ENCODE measurements around the gene AKAIN1. TPM values are rescaled to one million over a fixed set of nuclear protein-coding genes. Genes with fewer than 3 reads are reported as not detected.

AKAIN1 gene
- total and polyA plus RNA-seq, 2 of the 4 experiments (the other 2 are of a cell fraction): not detected

DNA sequence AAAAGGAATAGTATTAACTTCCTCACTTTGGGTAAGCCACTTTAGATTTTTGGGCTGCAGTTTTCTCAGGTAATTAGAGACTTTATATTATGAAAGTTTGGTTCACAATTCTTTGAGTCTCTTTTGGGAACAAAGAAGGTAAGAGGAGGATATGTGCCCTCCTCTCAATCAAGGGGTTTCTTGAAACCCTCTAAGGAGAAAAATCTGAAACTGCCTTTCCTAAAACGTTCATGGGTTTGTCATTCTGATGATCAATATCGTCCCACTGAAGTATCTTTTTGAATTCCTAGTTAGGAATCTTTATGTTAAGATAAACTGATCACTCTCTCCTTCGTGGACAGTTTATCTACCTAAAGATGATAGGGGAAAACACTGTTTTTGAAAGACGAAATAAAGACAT, 42.4 kb upstream of the AKAIN1 start:
- ChIA-PET CTCF (interaction anchor here (0.6 kb wide), 1 partner anchor 703 kb away, joined by 3 read pairs; no protein-coding TSS in a partner anchor), POLR2A (ENCODE audit: unreplicated experiment) (no interaction called here)
- H4K20me1 ChIP-seq (ENCODE audit: insufficient read depth, low read length): no peaks in the 10 kb centered on the region
- H3K9me3 ChIP-seq (ENCODE audit: control insufficient read depth, insufficient read depth, low read length): no peaks in the 10 kb centered on the region
- peak overlapping the region; percentile 96 for H3K4me2 ChIP-seq (ENCODE audit: low read depth, low read length)
- no peak overlapping the region for H4K8ac ChIP-seq (ENCODE audit: low read depth in 2 of 2, low read length in 2 of 2)
- H3K14ac ChIP-seq (replicated peaks; ENCODE audit: low read depth, low read length): no peak overlapping the region
- H3K27me3 ChIP-seq (ENCODE audit: control insufficient read depth, insufficient read depth, low read length): no peaks in the 10 kb centered on the region
- no peak overlapping the region for H4K91ac ChIP-seq (ENCODE audit: insufficient read depth, low read depth, low read length)
- DNase-seq (no peak), ATAC-seq (ENCODE audit: low read depth) (no peak)
- H2BK5ac ChIP-seq (ENCODE audit: low read depth, low read length, poor library complexity, severe bottlenecking): no peak overlapping the region
- WGBS, 2 experiments (ENCODE audit: extremely low coverage in 2 of 2, insufficient read length in 1 of 2): no CpG with 5 or more reads among the region's 4 CpGs
- no peak overlapping the region for H3K56ac ChIP-seq (ENCODE audit: extremely low read depth, insufficient read depth, low read length)
- H3K9me1 ChIP-seq (ENCODE audit: insufficient read depth, low read length): 0 out of 2 replicates have a peak, but pooled peaks cover 3% of the 10 kb centered on the region
- no peak overlapping the region for H2AK9ac ChIP-seq (replicated peaks; ENCODE audit: low read depth, low read length, poor library complexity)
- dilution Hi-C loops (cut with HindIII; ENCODE audit: low sequenced_read_pairs, unreplicated experiment): no loop called here
- no TSS peak for BruUV-seq (replicated peaks)
- no peak overlapping the region for H2BK120ac ChIP-seq (ENCODE audit: low read depth, low read length)
- H3K4me3 ChIP-seq (ENCODE audit: insufficient read depth, low read depth, low read length): no peak overlapping the region
- H2BK15ac ChIP-seq (ENCODE audit: low read depth, low read length): no peak overlapping the region
- no peak overlapping the region for H3K4ac ChIP-seq (ENCODE audit: low read depth, low read length)
- H3K79me1 ChIP-seq (ENCODE audit: low read depth in 1 of 2, low read length in 2 of 2): peaks cover 10 to 21% of the 10 kb centered on the region in 2 experiments; a peak in 3 of 4 replicates
- in situ Hi-C loops (cut with MboI; ENCODE audit: low sequenced_read_pairs): loop anchor here (5.0 kb wide), 1 partner anchor 53 kb away; no protein-coding TSS in a partner anchor
- H3K4me1 ChIP-seq (ENCODE audit: control insufficient read depth, insufficient read depth, low read length): no peaks in the 10 kb centered on the region
- H3K9ac ChIP-seq (ENCODE audit: low read depth, low read length): no peak overlapping the region; the same call in 1 of the 2 replicates
- intact Hi-C loops (cut with micrococcal nuclease): loop anchor here (5.0 kb wide), 1 partner anchor 388 kb away; no protein-coding TSS in a partner anchor
- H3K23ac ChIP-seq (ENCODE audit: low read depth, low read length): no peak overlapping the region
- TF ChIP-seq, protein P1, sequence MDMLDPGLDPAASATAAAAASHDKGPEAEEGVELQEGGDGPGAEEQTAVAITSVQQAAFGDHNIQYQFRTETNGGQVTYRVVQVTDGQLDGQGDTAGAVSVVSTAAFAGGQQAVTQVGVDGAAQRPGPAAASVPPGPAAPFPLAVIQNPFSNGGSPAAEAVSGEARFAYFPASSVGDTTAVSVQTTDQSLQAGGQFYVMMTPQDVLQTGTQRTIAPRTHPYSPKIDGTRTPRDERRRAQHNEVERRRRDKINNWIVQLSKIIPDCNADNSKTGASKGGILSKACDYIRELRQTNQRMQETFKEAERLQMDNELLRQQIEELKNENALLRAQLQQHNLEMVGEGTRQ (IDR thresholded peaks at IDR 0.05; ENCODE audit: low read depth, low read length): no peak
- TF ChIP-seq RFX5 (IDR thresholded peaks at IDR 0.05; ENCODE audit: low read depth, low read length) (no peak), MAZ (IDR thresholded peaks at IDR 0.05; ENCODE audit: borderline replicate concordance, low read depth, low read length) (no peak), POLR2A (IDR thresholded peaks at IDR 0.05; ENCODE audit: low read depth, low read length) (no peak), MXI1 (IDR thresholded peaks at IDR 0.05; ENCODE audit: borderline replicate concordance, low read depth, low read length) (no peak), RCOR1 (IDR thresholded peaks at IDR 0.05; ENCODE audit: insufficient replicate concordance, low read length) (no peak), RAD21 (IDR thresholded peaks at IDR 0.05; ENCODE audit: low read length) (no peak), CHD1 (IDR thresholded peaks at IDR 0.05; ENCODE audit: low read depth, low read length) (no peak), MAFK (IDR thresholded peaks at IDR 0.05; ENCODE audit: low read depth, low read length) (no peak)
- TF ChIP-seq, protein P2, sequence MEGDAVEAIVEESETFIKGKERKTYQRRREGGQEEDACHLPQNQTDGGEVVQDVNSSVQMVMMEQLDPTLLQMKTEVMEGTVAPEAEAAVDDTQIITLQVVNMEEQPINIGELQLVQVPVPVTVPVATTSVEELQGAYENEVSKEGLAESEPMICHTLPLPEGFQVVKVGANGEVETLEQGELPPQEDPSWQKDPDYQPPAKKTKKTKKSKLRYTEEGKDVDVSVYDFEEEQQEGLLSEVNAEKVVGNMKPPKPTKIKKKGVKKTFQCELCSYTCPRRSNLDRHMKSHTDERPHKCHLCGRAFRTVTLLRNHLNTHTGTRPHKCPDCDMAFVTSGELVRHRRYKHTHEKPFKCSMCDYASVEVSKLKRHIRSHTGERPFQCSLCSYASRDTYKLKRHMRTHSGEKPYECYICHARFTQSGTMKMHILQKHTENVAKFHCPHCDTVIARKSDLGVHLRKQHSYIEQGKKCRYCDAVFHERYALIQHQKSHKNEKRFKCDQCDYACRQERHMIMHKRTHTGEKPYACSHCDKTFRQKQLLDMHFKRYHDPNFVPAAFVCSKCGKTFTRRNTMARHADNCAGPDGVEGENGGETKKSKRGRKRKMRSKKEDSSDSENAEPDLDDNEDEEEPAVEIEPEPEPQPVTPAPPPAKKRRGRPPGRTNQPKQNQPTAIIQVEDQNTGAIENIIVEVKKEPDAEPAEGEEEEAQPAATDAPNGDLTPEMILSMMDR (conservative IDR thresholded peaks at IDR 0.05; ENCODE audit: low read depth, low read length): no peak
- H3K36me3 ChIP-seq (ENCODE audit: control insufficient read depth, insufficient read depth, low read length): peaks cover 7% of the 10 kb centered on the region
- no peak overlapping the region for H2BK20ac ChIP-seq (ENCODE audit: low read depth, low read length)
- H2AFZ ChIP-seq (replicated peaks; ENCODE audit: low read length, poor library complexity): no peak overlapping the region
- no peak overlapping the region for H4K5ac ChIP-seq (ENCODE audit: low read depth, low read length)
- H2AK5ac ChIP-seq (ENCODE audit: low read depth, low read length): no peak overlapping the region
- H3K18ac ChIP-seq (ENCODE audit: low read depth, low read length): no peak overlapping the region
- no peak overlapping the region for H3K27ac ChIP-seq (ENCODE audit: insufficient read depth, low read length)

Measured in IMR-90 (cell line).